ENCODE data around the gene SLC17A7. TPM values are rescaled to one million over a fixed set of nuclear protein-coding genes. Genes with fewer than 3 reads are reported as not detected.

SLC17A7 gene
- total and polyA plus RNA-seq, 2 of the 8 experiments (the other 6 are each of a cell fraction or from before 2014, with no cell fraction given), result 2.7 to 3.0 TPM

DNA sequence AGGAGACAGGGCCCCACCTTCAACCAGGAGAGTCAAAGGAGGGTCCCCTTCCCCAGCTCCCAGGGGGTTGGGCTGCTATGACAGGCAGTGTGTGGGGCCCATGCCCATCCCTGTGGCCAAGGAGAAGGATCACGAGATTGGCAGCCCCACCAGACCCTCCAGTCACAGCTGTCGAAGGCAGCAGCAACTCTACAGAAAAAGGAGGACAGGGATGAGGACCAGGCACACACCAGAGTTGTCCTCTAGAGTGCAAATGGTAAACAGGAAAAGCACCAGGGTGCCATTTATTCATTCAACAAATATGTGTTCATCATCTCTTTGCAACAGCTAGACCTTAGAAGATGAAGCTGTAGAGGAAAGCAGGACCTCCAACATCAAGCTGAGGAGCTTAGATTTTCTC is 22.2 kb downstream of the SLC17A7 start:
- Histone ChIP-seq H3K79me2 (ENCODE audit: control insufficient read depth in 1 of 2, insufficient read depth in 2 of 2, low read length in 2 of 2) (no peaks in the 10 kb centered on the region), H3K4me3 (ENCODE audit: extremely low read depth in 1 of 4, insufficient read depth in 2 of 4, low read depth in 3 of 4, low read length in 4 of 4) (no peak overlapping the region), H3K14ac (ENCODE audit: insufficient read length) (no peak overlapping the region), H3K4me1 (replicated peaks in 1 of 4; ENCODE audit: control insufficient read depth in 3 of 4, insufficient read depth in 4 of 4, low read length in 3 of 4) (peaks cover 4 to 29% (median 20%) of the 10 kb centered on the region in 4 experiments; a peak in 6 of 7 replicates), H3K56ac (replicated peaks; ENCODE audit: insufficient read length, low read depth, low read length) (no peak overlapping the region), H3K36me3 (ENCODE audit: control insufficient read depth in 2 of 4, insufficient read depth in 4 of 4, low read length in 3 of 4) (no peaks in the 10 kb centered on the region), H3K4me2 (ENCODE audit: insufficient read depth in 1 of 2, low read depth in 2 of 2, low read length in 2 of 2) (no peak overlapping the region), H3K9me3 (ENCODE audit: insufficient read depth in 2 of 2, low read depth in 1 of 2, low read length in 1 of 2) (no peaks in the 10 kb centered on the region), H2BK5ac (ENCODE audit: low read depth, low read length) (no peak overlapping the region), H2BK15ac (ENCODE audit: low read length) (no peak overlapping the region), H3K23me2 (ENCODE audit: low read depth, low read length) (peaks cover 5% of the 10 kb centered on the region; the same call in 1 of the 2 replicates), H3K18ac (ENCODE audit: extremely low read depth, low read length) (no peak overlapping the region), H2BK20ac (ENCODE audit: low read length) (no peak overlapping the region), H4K5ac (ENCODE audit: insufficient read length, low read depth, low read length) (no peak overlapping the region), H4K20me1 (replicated peaks in 1 of 2; ENCODE audit: control insufficient read depth in 1 of 2, insufficient read depth in 2 of 2, low read length in 2 of 2) (no peaks in the 10 kb centered on the region), H4K8ac (ENCODE audit: extremely low read depth, insufficient read depth, low read length) (no peak overlapping the region), H3K27ac (ENCODE audit: low read depth, low read length) (no peak overlapping the region), H2BK12ac (ENCODE audit: low read depth, low read length) (no peak overlapping the region), H2AFZ (ENCODE audit: low read length) (no peak overlapping the region), H3K27me3 (replicated peaks in 1 of 4; ENCODE audit: control insufficient read depth in 3 of 4, extremely low read depth in 1 of 4, insufficient read depth in 3 of 4, low read length in 3 of 4) (peaks cover 22 to 31% (median 30%) of the 10 kb centered on the region in 4 experiments), H3K9ac (replicated peaks in 1 of 4; ENCODE audit: extremely low read depth in 1 of 4, low read depth in 3 of 4, low read length in 3 of 4) (no peak overlapping the region; a peak in 1 of 7 replicates), H4K91ac (replicated peaks; ENCODE audit: insufficient read length, low read length) (no peak overlapping the region), H2BK120ac (replicated peaks; ENCODE audit: low read depth, low read length) (no peak overlapping the region), H3K23ac (ENCODE audit: insufficient read length) (no peak overlapping the region), H3K4ac (replicated peaks; ENCODE audit: insufficient read length, low read depth, low read length) (no peak overlapping the region), H2AK5ac (ENCODE audit: low read depth, low read length) (no peak overlapping the region), H3K79me1 (ENCODE audit: low read depth, low read length) (no peaks in the 10 kb centered on the region)
- ChIA-PET CTCF (ENCODE audit: partially characterized antibody) (interaction anchor here (1.0 to 14.7 kb wide), 12 partner anchors 10 to 313 kb away, joined by 3 to 291 read pairs (median 4); no protein-coding TSS in a partner anchor), POLR2A (ENCODE audit: partially characterized antibody) (interaction anchor here (1.0 to 5.0 kb wide), 3 partner anchors 9 to 76 kb away, joined by 3 to 38 read pairs (median 3); no protein-coding TSS in a partner anchor)
- 88% methylated on average over 1 of the region's 2 CpGs; no CpG with 5 or more reads in 1 of the 2 experiments for WGBS, 2 experiments (ENCODE audit: extremely low coverage in 1 of 2, insufficient coverage in 1 of 2, insufficient read length in 1 of 2, insufficient replicate concordance in 2 of 2, low coverage in 1 of 2, low lambda C conversion rate in 2 of 2, missing lambda C conversion rate in 1 of 2)
- DNase-seq (ENCODE audit: low read depth in 1 of 2, low spot score in 2 of 2) (no peak), FAIRE-seq (no peak)
- TF ChIP-seq SIRT6 (IDR thresholded peaks at IDR 0.05; ENCODE audit: low read length) (no peak), FOSL1 (IDR thresholded peaks at IDR 0.05; ENCODE audit: insufficient read depth, low read depth, low read length) (no peak), POLR2AphosphoS5 (IDR thresholded peaks at IDR 0.05; ENCODE audit: low read depth, low read length) (no peak), TAF7 (optimal IDR thresholded peaks at IDR 0.05; ENCODE audit: borderline replicate concordance, low read depth, low read length) (no peak), CHD2 (IDR thresholded peaks at IDR 0.05; ENCODE audit: low read length) (no peak)
